GM18508 (cell line): ENCODE results near the gene PNPLA6.
"Not testable (repeated sequence)": the region's sequence is repeated elsewhere in the genome, so short reads cannot be mapped to it uniquely, and the experiment has no call there.

Experiments used
- ATAC-seq: cut with Tn5 transposase; IDR thresholded peaks from one replicate; pipeline ENCODE4 v1.9.1; 2021; ENCODE audit warnings: moderate number of reproducible peaks; ENCODE audit not compliant: insufficient read depth, unreplicated experiment

The PNPLA6 gene

DNA sequence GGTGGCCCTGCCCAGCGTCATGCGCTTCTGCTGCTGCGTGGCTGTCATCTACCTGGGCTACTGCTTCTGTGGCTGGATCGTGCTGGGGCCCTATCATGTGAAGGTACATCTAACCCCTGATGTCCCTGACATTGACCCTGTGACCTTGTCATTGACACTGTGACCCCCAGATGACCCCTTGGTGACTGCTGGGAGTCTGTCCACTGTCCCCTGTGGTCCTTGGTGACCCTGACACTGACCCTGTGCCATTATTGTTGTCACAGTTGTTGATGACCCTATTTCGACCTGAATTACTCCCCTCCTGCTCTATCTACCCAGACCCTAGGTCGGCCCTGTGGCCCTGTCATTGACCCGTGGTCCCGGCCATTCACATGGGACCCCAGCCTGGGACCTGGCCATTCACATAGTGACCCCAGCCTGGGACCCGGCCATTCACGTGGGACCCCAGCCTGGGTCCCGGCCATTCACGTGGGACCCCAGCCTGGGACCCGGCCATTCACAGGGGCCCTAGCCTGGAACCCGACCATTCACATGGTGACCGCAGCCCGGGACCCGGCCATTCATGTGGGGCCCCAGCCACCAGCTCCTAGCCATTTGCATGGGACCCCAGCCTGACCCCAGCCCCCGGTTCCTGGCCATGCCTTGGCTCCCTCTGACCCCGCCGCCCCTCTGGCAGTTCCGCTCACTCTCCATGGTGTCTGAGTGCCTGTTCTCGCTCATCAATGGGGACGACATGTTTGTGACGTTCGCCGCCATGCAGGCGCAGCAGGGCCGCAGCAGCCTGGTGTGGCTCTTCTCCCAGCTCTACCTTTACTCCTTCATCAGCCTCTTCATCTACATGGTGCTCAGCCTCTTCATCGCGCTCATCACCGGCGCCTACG, 5.7 kb upstream of the PNPLA6 start:
- ATAC-seq: no peak

DNA sequence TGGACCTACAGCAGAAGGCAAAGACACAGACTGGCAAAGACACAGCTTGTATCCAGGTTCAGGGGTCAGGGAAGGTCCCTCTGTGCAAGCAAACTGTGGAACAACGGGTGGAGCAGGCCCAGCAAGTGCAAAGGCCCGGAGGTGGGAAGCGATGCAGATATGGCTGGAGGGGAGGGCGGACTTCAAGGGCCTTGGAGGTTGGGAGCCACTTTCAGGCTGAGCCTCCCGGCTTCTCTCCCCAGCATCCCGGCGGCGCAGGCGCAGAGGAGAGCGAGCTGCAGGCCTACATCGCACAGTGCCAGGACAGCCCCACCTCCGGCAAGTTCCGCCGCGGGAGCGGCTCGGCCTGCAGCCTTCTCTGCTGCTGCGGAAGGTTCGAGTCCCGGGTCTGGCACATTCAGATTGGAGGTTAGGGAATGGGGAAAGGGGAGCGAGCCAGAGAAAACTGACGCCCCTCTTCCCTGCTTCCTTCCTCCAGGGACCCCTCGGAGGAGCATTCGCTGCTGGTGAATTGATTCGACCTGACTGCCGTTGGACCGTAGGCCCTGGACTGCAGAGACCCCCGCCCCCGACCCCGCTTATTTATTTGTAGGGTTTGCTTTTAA, 2.1 kb upstream of the PNPLA6 start:
- ATAC-seq: no peak

DNA sequence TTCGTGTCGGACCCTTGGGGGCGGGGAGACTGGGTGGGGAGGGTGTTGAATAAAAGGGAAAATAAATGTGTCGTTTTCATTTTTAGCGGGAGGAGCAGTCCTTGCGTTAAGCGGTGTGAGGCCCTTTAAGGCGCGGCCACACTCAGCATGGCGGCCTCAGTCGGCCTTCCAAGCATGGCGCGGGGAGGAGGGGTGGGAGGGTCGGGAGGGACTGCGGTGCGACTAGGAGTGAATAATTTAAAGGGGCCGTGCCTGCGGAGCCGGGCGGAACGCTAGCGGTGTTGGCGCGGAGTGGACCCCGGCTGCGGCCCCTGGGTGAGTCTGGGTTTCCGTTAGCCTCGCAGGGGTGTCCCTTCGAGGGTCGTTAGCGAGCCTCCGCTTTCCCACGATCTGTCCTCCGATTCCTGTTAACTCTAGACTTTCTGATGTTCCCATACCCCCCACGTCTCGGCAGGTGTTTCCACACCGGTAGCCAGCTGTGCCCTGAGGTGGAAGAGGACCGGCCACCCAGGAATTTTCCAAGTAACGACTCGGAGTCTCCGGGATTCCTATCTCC, 1.5 kb upstream of the PNPLA6 start:
- no peak for ATAC-seq

DNA sequence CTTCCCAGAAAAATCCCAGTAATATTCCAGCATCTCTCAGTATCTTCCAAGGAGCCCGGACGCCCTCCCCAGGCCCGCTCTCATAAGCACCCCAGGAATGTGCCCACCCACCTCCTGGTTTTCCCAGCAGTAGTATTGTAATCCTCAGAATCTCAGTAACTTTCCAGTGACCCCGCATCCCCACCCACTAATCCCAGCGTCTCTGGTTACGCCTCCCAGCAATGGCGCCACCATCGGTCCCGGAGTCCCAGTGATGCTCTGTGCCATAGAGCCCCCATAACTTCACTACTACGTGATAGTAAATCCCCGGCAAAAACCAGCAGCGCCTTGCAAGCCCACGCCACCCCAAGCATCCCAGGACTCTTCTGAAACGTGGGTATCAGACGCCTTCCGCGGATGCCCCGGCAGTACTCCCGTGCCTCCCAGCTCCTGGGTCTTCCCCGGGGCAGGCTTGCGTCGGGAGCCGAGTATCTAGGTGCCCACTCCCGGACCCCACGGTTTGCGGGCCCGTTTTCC, 928 bp upstream of the PNPLA6 start:
- ATAC-seq: no peak

DNA sequence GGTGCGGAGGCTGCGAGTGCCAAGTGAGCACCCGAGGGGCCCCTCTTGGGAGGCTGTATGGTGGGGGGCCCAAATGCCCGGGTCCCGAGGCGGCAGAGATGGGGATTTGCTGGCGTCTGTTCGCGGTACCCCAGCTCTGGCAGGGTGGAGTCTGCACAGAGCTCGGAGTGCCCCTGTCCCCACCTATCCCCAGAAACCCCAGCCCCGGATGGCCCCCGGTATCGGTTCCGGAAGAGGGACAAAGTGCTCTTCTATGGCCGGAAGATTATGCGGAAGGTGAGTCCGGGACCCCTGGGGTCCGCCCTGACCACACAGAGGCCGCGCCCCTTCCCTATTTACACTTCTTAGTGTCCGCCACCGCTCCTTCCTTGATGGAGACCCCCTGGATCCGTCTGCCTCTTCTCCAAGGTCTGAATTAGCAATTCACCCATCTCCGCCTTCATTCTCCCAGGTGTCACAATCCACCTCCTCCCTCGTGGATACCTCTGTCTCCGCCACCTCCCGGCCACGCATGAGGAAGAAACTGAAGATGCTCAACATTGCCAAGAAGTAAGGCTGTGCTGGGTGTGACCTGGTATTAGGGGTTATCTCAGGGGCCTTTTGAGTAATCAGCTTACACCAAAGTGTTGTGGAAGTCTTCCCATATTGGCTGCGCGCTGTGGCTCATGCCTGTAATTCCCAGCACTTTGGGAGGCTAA, 630 bp downstream of the PNPLA6 start:
- ATAC-seq: no peak

DNA sequence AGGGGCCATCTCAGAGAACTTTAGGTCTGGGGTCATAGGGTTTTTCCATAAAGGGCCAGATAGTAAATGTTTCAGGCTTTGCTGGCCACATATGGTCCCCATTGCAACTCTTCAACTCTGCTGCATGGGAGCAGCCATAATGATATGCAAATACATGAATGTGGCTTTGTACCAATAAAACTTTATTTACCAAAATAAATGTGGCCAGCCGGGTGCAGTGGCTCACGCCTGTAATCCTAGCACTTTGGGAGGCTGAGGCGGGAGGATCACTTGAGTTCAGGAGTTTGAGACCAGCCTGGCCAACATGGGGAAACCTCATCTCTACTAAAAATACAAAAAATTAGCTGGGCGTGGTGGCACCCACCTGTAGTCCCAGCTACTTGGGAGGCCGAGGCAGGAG, 3.5 kb downstream of the PNPLA6 start:
- not testable (repeated sequence) for ATAC-seq

DNA sequence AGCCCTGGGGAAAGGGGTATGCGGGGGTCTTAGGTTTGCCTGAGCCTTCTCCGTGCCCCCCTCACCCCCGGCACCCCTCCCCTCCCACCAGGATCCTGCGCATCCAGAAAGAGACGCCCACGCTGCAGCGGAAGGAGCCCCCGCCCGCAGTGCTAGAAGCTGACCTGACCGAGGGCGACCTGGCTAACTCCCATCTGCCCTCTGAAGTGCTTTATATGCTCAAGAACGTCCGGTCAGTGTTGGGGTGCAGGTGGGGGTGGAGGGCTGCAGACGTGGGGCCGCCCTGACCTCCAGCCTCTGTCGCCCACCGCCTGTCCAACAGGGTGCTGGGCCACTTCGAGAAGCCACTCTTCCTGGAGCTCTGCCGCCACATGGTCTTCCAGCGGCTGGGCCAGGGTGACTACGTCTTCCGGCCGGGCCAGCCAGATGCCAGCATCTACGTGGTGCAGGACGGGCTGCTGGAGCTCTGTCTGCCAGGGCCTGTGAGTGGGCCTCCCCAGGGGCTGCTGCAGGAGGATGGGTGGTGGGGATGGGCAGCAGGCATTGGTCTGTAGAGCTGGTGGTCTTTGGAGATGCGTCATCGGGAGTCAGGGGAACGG, 4.4 kb downstream of the PNPLA6 start:
- no peak for ATAC-seq

DNA sequence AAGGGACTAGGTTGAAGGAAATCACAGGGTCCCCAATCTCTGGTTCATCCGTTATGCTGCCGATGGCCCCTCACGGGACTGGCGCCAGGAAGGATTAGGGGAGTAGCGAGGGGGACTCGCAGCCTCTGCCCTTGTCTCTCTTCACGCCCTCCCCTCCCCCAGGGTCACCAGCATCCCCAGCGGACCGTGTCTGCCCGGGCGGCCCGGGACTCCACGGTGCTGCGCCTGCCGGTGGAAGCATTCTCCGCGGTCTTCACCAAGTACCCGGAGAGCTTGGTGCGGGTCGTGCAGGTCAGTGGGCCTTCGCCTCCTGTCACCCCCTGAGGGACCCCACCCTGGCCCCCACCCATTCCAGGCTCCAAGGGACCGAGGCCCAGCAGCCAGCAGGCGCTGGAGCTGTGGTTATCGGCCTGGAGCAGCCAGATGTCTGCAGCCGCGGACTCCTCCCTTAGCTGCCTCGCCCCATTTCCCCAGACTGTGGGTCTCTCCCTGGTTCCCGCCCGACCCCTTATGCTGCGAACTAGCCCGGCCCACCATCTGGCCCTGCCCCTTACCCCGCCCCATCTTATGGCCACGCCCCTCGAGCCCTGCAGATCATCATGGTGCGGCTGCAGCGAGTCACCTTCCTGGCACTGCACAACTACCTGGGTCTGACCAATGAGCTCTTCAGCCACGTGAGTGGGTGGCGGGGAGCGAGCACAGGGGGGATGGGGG, 5.4 kb downstream of the PNPLA6 start:
- no peak for ATAC-seq

DNA sequence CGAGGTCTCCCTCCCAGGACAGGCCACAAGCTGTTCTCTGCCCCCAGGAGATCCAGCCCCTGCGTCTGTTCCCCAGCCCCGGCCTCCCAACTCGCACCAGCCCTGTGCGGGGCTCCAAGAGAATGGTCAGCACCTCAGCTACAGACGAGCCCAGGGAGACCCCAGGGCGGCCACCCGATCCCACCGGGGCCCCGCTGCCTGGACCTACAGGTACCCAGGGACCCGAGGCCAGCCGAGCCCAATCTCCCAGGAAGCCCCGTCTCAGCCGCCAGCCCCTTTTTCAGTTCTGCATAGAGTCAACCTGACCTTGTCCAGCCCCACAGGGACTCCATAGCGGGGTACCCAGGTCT, 5.9 kb downstream of the PNPLA6 start:
- no peak for ATAC-seq

DNA sequence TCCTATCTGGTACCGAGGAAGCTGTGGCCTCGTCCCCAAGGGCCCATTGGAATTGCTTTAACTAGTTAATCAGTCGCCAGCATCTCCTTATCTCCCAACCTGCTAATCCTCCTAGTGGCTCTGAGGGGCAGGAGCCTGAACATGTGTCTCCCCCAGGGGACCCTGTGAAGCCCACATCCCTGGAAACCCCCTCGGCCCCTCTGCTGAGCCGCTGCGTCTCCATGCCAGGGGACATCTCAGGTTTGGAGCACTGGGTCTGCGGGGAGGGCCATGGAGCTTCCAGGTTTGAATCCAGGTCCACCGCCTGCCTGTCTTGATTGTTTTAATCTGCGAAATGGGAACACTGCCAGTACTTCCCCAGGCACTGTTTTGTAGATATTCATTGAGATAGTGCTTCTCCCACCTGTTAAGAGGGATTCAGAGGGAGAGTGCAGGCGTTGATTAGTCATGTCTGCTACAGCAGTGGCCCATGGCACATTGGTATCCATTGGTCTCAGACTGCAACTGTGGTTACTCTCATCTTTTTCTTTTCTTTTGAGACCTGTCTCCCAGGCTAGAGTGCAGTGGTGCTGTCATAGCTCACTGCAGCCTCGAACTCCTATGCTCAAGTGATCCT, 6.4 kb downstream of the PNPLA6 start:
- ATAC-seq: no peak

DNA sequence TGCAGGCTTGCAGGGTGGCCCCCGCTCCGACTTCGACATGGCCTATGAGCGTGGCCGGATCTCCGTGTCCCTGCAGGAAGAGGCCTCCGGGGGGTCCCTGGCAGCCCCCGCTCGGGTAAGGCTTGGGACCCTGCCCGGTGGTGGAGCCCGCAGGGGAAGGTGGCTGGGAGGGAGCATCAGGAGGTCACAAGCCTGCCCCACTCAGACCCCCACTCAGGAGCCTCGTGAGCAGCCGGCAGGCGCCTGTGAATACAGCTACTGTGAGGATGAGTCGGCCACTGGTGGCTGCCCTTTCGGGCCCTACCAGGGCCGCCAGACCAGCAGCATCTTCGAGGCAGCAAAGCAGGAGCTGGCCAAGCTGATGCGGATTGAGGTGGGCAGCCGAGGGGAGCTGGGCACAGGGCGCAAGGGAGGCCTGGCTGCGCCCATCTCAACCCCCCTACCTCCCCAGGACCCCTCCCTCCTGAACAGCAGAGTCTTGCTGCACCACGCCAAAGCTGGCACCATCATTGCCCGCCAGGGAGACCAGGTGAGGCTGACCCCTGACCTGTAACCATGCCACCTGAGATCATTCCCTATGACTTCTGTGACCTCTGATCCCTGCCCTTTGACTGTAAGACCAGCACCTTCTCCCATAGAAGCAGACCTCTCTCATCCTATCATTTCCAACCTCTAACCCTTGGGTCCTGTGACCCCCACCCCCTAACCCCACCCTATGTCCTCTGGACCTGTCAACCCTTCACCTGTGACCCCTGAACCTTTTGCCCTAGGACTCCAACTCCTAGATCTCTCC, 7.2 kb downstream of the PNPLA6 start:
- no peak for ATAC-seq

DNA sequence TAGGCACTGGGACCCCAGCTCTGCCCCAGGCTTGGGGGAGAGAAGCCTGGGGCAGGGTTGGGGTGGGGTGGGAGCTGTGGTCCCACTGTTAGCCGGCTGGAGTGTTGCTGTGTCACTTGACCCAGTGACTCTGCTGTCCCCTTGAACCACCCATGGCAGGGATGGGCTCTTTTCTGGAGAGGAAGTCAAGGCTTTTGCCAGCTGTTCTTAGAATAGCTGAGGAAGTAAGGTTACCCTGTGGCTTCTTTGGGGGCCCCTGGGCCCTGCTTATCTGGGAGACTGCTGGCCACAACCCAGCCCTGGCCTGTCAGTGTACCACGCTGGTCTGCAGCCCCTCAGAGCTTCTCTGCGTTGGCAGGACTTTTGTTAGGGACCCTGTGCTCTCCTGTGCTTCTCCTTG, 9.1 kb downstream of the PNPLA6 start:
- ATAC-seq: no peak

DNA sequence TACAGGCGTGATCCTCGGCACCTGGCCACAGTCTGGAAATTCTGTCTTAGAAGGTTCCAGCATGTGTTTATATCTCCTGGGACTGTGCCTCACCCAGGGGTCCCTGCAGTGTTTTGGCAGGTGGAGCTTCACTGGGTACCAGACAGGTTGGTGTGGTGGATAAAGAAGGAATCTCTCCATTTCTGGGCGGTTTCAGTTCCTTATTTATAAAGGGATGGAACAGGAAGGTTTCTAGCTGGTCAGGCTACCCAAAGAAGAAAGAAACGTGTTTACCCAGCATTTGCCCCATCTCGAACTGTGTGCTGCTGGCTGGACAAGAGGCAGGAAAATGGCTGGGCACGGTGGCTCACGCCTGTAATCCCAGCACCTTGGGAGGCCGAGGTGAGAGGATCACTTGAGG, 9.8 kb downstream of the PNPLA6 start:
- ATAC-seq: no peak

DNA sequence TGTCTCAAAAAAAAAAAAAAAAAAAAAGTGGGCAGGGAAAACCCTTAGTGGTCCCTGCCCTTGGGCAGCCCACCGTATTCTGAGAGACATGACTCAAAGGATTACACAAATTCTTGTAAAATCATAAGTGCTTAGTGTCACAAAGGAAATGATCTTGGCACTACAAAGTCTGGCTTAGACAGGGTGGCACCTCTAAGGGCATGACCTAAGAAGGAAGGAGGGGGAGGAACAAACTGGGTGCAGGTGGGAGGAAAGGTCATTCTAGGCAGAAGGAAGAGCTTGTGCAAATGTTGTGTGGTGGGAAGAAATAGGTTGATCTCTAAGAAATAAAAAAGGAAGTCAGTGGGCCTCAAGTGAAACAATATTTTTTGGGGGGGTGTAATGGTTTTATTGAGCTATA, 10.4 kb downstream of the PNPLA6 start:
- no peak for ATAC-seq

DNA sequence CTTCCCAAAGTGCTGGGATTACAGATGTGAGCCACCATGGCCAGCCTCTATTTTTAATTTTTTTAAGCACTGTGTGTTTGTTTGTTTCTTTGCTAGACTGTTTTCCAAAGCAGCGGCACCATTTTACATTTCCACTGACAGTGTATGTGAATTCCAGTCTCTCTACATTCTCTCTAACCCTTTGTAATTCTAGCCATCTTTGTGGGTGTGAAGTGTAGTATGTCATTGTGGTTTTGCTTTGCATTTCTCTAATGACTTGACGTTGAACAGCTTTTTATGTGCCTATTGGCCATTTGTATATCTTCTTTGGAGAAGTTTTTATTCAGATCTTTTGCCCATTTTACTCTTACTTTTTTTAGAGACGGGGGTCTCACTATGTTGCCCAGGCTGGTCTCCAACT, 11.6 kb downstream of the PNPLA6 start:
- no peak for ATAC-seq

DNA sequence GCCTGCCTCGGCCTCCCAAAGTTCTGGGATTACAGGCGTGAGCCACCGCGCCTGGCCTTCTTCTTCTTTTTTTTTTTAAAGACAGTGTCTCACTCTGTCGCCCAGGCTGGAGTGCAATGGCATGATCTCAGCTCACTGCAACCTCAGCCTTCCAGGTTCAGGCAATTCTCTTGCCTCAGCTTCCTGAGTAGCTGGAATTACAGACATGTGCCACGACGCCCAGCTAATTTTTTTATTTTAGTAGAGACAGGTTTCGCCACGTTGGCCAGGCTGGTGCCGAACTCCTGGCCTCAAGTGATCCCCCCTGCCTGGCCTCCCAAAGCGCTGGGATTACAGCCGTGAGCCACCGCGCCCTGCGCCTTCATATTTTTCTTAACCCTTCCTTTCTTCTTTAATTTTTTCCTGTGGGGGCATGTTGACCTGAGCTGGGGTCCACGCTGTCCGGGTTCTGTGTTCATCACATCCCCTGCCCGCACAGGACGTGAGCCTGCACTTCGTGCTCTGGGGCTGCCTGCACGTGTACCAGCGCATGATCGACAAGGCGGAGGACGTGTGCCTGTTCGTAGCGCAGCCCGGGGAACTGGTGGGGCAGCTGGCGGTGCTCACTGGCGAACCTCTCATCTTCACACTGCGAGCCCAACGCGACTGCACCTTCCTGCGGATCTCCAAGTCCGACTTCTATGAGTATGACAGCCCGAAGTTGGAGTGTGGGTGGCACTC, 14.1 kb downstream of the PNPLA6 start:
- ATAC-seq: no peak

DNA sequence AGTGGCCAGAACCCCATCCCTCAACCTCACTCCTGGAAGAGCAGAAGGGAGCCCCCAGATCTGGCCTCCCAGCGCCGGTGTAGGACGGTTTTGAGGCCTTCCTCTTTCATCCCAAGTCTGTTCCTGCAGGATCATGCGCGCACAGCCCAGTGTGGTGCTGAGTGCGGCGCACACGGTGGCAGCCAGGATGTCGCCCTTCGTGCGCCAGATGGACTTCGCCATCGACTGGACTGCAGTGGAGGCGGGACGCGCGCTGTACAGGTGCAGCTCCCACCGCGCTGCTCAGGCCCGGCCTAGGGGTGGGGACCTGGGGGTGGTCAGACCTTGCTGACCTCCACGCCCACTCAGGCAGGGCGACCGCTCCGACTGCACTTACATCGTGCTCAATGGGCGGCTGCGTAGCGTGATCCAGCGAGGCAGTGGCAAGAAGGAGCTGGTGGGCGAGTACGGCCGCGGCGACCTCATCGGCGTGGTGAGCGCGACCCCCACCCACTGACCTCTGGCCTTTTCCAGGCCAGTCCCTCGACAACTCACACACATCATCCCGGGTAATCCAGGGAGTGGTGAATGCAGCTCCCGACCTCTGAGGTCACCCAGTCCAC, 14.8 kb downstream of the PNPLA6 start:
- ATAC-seq: no peak
